Middle frontal gyrus (tissue), 1 donor: Measurements from ENCODE around the gene FATE1.
"Not testable (repeated sequence)": the region's sequence is repeated elsewhere in the genome, so short reads cannot be mapped to it uniquely, and the experiment has no call there.

ENCODE experiments used
- DNase-seq: peaks from one replicate; pipeline ENCODE4 v3.0.0-alpha.2; 2015; ENCODE audit warnings: low spot score; ENCODE audit errors: extremely low spot score

The FATE1 gene

GRCh38 chrX:151715752-151716151 lies at the start of gene FATE1:
FATE1 (plus strand) TSS chrX:151716035; CDS start chrX:151716120, 85 bp downstream.
- no peak for DNase-seq

- no peak for DNase-seq
Observed at GRCh38 chrX:151675121-151675746, 40.6 kb upstream of the FATE1 start.

- DNase-seq, result no peak
Observed at GRCh38 chrX:151676196-151676595, 39.6 kb upstream of the FATE1 start.

- no peak for DNase-seq
Observed at GRCh38 chrX:151679798-151680402, 35.9 kb upstream of the FATE1 start.

GRCh38 chrX:151680805-151681204 lies 35.0 kb upstream of the FATE1 start:
- no peak for DNase-seq

- DNase-seq, result no peak
Observed at GRCh38 chrX:151687635-151688034, 28.2 kb upstream of the FATE1 start.

GRCh38 chrX:151688695-151689094 lies 27.1 kb upstream of the FATE1 start:
- DNase-seq, result no peak

GRCh38 chrX:151692825-151693224 lies 23.0 kb upstream of the FATE1 start:
- DNase-seq, result no peak

GRCh38 chrX:151694121-151694520 lies 21.7 kb upstream of the FATE1 start:
- DNase-seq, result no peak

GRCh38 chrX:151694661-151695582 lies 20.9 kb upstream of the FATE1 start, which contains the start of gene PRRG3:
PRRG3 (plus strand) TSS chrX:151695458; CDS start chrX:151698815, 3,357 bp downstream.
- no peak for DNase-seq

GRCh38 chrX:151695583-151696340 lies 20.1 kb upstream of the FATE1 start:
- DNase-seq, result no peak

GRCh38 chrX:151697082-151697481 lies 18.8 kb upstream of the FATE1 start:
- not testable (repeated sequence) for DNase-seq

- DNase-seq, result no peak
Observed at GRCh38 chrX:151697522-151697921, 18.3 kb upstream of the FATE1 start.

- no peak for DNase-seq
Observed at GRCh38 chrX:151698485-151698884, 17.4 kb upstream of the FATE1 start.

- no peak for DNase-seq
Observed at GRCh38 chrX:151699746-151700145, 16.1 kb upstream of the FATE1 start.

GRCh38 chrX:151700581-151700980 lies 15.3 kb upstream of the FATE1 start:
- DNase-seq, result no peak

- DNase-seq, result no peak
Observed at GRCh38 chrX:151701071-151701470, 14.8 kb upstream of the FATE1 start.

- DNase-seq, result no peak
Observed at GRCh38 chrX:151701531-151701930, 14.3 kb upstream of the FATE1 start.

- DNase-seq, result no peak
Observed at GRCh38 chrX:151702026-151702714, 13.7 kb upstream of the FATE1 start.

- DNase-seq, result no peak
Observed at GRCh38 chrX:151702741-151703340, 13.0 kb upstream of the FATE1 start.
